HUES64 (cell line): ENCODE data around the gene DDX3X.
"Not testable (repeated sequence)": the region's sequence is repeated elsewhere in the genome, so short reads cannot be mapped to it uniquely, and the experiment has no call there.

ENCODE experiments used
- H3K27ac ChIP-seq: 2 replicates; pipeline ENCODE4 v1.7.0; 2013; ENCODE audit warnings: low read depth, low read length, inconsistent platforms
- H3K27me3 ChIP-seq: 2 replicates; pipeline ENCODE4 v1.6.1; 2013; ENCODE audit warnings: mild to moderate bottlenecking, low read length; ENCODE audit not compliant: insufficient read depth
- H3K36me3 ChIP-seq: 2 replicates; pipeline ENCODE4 v1.6.1; 2013; ENCODE audit warnings: mild to moderate bottlenecking, low read length; ENCODE audit not compliant: insufficient read depth
- H3K4me1 ChIP-seq: 2 replicates; pipeline ENCODE4 v1.6.1; 2013; ENCODE audit warnings: mild to moderate bottlenecking, low read length, moderate library complexity; ENCODE audit not compliant: insufficient read depth
- H3K4me3 ChIP-seq: 2 replicates; pipeline ENCODE4 v1.5.1; 2013; ENCODE audit warnings: mild to moderate bottlenecking, low read length, moderate library complexity
- H3K9ac ChIP-seq: 2 replicates; pipeline ENCODE4 v1.6.1; 2013; ENCODE audit warnings: mild to moderate bottlenecking, low read depth, low read length
- H3K9me3 ChIP-seq: 2 replicates; pipeline ENCODE4 v1.6.1; 2013; ENCODE audit warnings: low read depth, low read length; ENCODE audit not compliant: insufficient read depth
- WGBS: fragments of 150-250, 120-280 bp; methylation state at CpG from one replicate; pipeline ENCODE4 v1.1.7; 2013; ENCODE audit warnings: missing lambda C conversion rate; 5-methylcytosine and 5-hydroxymethylcytosine counted together

DDX3X gene

DNA sequence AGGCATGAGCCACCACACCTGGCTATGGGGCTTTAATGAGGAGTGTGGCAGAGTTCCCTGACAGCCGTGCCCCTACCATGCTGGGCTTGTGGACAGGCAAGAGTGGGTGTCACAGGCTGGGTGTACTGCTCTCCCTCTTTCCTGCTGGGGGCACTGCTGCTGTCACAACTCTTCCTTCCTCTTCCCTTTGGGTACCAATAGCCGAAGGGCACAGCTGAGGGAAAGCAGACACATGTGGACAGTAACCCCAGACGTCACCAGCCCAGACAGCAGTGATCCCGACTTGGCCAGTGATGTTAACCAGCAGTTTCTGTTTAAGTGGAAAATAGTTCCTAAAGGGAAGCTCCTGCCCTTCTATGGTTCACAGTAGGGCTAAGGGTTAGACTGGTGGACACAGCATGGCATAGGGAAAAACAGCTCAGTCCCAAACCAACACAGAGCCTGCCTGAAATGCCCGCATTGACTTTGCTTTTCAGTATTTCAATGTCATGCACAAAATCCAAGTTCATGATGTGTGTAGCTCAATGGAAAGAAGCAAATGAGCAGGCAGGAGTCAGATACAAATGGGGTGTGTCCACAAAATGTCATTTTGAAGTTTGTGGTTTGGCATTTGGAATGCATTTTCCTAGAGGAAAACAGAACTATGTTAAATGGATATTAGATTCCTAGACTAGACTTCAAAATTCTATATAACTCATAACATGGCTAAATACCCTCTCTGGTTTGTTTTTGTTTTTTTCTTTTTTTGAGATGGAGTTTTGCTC, 24.9 kb upstream of the DDX3X start:
- Histone ChIP-seq H3K4me1 (peaks cover under 1% of the 10 kb centered on the region; the same call in 1 of the 2 replicates), H3K4me3 (no peak overlapping the region), H3K36me3 (no peaks in the 10 kb centered on the region), H3K27ac (no peak overlapping the region), H3K9ac (no peak overlapping the region), H3K27me3 (no peaks in the 10 kb centered on the region), H3K9me3 (no peaks in the 10 kb centered on the region)
- WGBS = 92% methylated on average over 5 of the region's 5 CpGs

- no peak overlapping the region for H3K27ac ChIP-seq
- no peak overlapping the region for H3K4me3 ChIP-seq
- WGBS = 100% methylated on average over 1 of the region's 1 CpG
- no peak overlapping the region for H3K9ac ChIP-seq
- H3K4me1 ChIP-seq = no peaks in the 10 kb centered on the region
- no peaks in the 10 kb centered on the region for H3K27me3 ChIP-seq
- H3K36me3 ChIP-seq = no peaks in the 10 kb centered on the region
- no peaks in the 10 kb centered on the region for H3K9me3 ChIP-seq
Observed at GRCh38 chrX:41312786-41313185, 21.2 kb upstream of the DDX3X start.

GRCh38 chrX:41313419-41313818, 20.5 kb upstream of the DDX3X start:
- no peaks in the 10 kb centered on the region for H3K27me3 ChIP-seq
- no peaks in the 10 kb centered on the region for H3K9me3 ChIP-seq
- no peak overlapping the region for H3K9ac ChIP-seq
- H3K4me1 ChIP-seq = no peaks in the 10 kb centered on the region
- no peaks in the 10 kb centered on the region for H3K36me3 ChIP-seq
- no peak overlapping the region for H3K4me3 ChIP-seq
- WGBS = 93% methylated on average over 5 of the region's 5 CpGs
- H3K27ac ChIP-seq = no peak overlapping the region

DNA sequence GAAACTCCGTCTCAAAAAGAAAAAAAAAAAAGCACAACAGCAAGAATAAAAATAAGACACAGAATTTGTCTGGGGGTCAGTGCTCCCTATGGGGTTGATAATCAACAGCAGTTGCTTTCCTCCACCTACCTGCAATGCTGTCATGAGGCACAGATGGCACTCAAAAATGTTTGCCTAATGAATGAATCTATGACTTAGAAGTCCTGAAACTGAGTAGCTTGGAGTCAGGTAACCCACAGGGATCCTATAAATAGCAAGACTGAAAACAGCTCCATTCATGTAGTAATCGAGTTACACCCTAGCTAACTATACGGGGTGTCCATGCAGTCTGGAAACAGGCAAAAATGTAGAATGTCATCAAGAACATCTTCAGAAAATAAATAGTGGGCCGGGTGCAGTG, 19.8 kb upstream of the DDX3X start:
- Histone ChIP-seq H3K4me1 (no peaks in the 10 kb centered on the region), H3K9ac (no peak overlapping the region), H3K27me3 (no peaks in the 10 kb centered on the region), H3K9me3 (no peaks in the 10 kb centered on the region), H3K27ac (no peak overlapping the region), H3K36me3 (no peaks in the 10 kb centered on the region), H3K4me3 (no peak overlapping the region)
- WGBS = 92% methylated on average over 3 of the region's 4 CpGs

DNA sequence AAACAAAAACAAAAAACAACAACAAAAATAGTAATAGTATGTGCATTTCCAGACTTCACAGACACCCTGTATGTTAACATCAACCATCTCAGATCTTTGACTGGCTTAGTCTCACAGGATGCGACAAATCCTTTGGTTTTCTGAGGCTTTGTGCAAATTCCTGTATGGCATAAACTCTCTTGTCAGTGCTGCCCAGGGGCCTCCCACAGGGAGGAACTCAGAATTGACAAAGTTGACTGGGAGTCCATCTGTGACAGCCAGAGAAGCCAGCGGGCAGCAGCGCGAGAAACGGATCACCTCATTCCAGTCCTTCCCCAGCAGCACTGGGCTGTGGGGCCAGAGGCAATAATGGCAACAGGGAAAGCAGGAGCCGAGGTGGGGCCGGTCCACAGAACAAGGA, 19.1 kb upstream of the DDX3X start:
- H3K27ac ChIP-seq = no peak overlapping the region
- H3K9ac ChIP-seq = no peak overlapping the region
- no peaks in the 10 kb centered on the region for H3K27me3 ChIP-seq
- H3K4me1 ChIP-seq = no peaks in the 10 kb centered on the region
- 81% methylated on average over 7 of the region's 7 CpGs for WGBS
- H3K9me3 ChIP-seq = no peaks in the 10 kb centered on the region
- H3K4me3 ChIP-seq = no peak overlapping the region
- no peaks in the 10 kb centered on the region for H3K36me3 ChIP-seq

GRCh38 chrX:41316266-41316665, 17.7 kb upstream of the DDX3X start:
- H3K36me3 ChIP-seq, H3K4me3 ChIP-seq, H3K4me1 ChIP-seq, H3K9me3 ChIP-seq, H3K27me3 ChIP-seq, H3K9ac ChIP-seq, H3K27ac ChIP-seq: not testable (repeated sequence)
- 98% methylated on average over 2 of the region's 2 CpGs for WGBS

- H3K27ac ChIP-seq = no peak overlapping the region
- H3K36me3 ChIP-seq = no peaks in the 10 kb centered on the region
- no peak overlapping the region for H3K9ac ChIP-seq
- 85% methylated on average over 5 of the region's 6 CpGs for WGBS
- no peaks in the 10 kb centered on the region for H3K27me3 ChIP-seq
- no peaks in the 10 kb centered on the region for H3K4me1 ChIP-seq
- no peaks in the 10 kb centered on the region for H3K9me3 ChIP-seq
- H3K4me3 ChIP-seq = no peak overlapping the region
Observed at GRCh38 chrX:41317477-41318208, 16.3 kb upstream of the DDX3X start.

DNA sequence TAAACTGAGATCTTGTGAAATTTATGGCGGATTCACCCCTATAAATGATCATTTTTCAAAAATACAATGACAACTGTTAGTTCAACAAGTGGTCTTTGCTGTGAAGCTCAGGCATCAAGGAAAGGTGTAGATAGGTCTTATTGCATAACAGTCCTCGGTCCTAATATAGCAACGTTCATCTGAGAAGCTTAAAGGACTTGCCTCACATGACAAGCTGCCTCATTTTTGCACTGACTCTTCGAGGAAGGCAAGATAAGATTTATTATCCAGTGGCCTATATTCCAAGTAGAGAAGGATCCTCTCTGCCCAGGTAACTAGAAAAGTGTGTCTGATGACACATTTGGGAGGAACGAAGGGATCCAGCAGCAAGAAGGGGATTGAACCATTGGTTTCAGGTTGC, 13.6 kb upstream of the DDX3X start:
- Histone ChIP-seq H3K4me1 (no peaks in the 10 kb centered on the region), H3K4me3 (no peak overlapping the region), H3K27ac (no peak overlapping the region), H3K27me3 (no peaks in the 10 kb centered on the region), H3K36me3 (no peaks in the 10 kb centered on the region), H3K9me3 (no peaks in the 10 kb centered on the region), H3K9ac (no peak overlapping the region)
- WGBS = 89% methylated on average over 5 of the region's 5 CpGs

GRCh38 chrX:41322821-41323603, 10.9 kb upstream of the DDX3X start:
- Histone ChIP-seq H3K9ac (no peak overlapping the region), H3K4me3 (no peak overlapping the region), H3K36me3 (no peaks in the 10 kb centered on the region), H3K27ac (no peak overlapping the region), H3K9me3 (no peaks in the 10 kb centered on the region), H3K4me1 (no peaks in the 10 kb centered on the region), H3K27me3 (no peaks in the 10 kb centered on the region)
- 92% methylated on average over 20 of the region's 20 CpGs for WGBS

- H3K4me3 ChIP-seq = no peak overlapping the region
- no peak overlapping the region for H3K9ac ChIP-seq
- H3K9me3 ChIP-seq = no peaks in the 10 kb centered on the region
- peaks cover 4% of the 10 kb centered on the region for H3K4me1 ChIP-seq
- H3K27me3 ChIP-seq = no peaks in the 10 kb centered on the region
- H3K36me3 ChIP-seq = no peaks in the 10 kb centered on the region
- no peak overlapping the region for H3K27ac ChIP-seq
- 95% methylated on average over 3 of the region's 4 CpGs for WGBS
Observed at GRCh38 chrX:41326431-41326830, 7.5 kb upstream of the DDX3X start.

- Histone ChIP-seq H3K9ac (no peak overlapping the region), H3K36me3 (no peaks in the 10 kb centered on the region), H3K27me3 (no peaks in the 10 kb centered on the region), H3K4me3 (no peak overlapping the region), H3K27ac (no peak overlapping the region), H3K9me3 (no peaks in the 10 kb centered on the region), H3K4me1 (peaks cover 13% of the 10 kb centered on the region)
- WGBS = 92% methylated on average over 3 of the region's 3 CpGs
Observed at GRCh38 chrX:41327341-41327740, 6.6 kb upstream of the DDX3X start.
